ENCODE measurements around the gene ASAP2. TPM values are rescaled to one million over a fixed set of nuclear protein-coding genes. Genes with fewer than 3 reads are reported as not detected.

The ASAP2 gene
- polyA plus RNA-seq, 3 donors: 0.08 to 1.1 (median 0.20) TPM

- H3K27ac Mint-ChIP-seq: no peak overlapping the region
- no peaks in the 10 kb centered on the region for H4K20me1 ChIP-seq (ENCODE audit: insufficient read depth, low read length)
- no peak overlapping the region for H3K4me3 ChIP-seq (replicated peaks in 1 of 3; ENCODE audit: low read depth in 2 of 3, low read length in 3 of 3)
- peaks cover 0 to 4% (median 1%) of the 10 kb centered on the region in 3 donors for H3K27me3 Mint-ChIP-seq (ENCODE audit: low read depth in 3 of 3)
- H3K27me3 ChIP-seq (ENCODE audit: control insufficient read depth in 2 of 2, insufficient read depth in 2 of 2, low read length in 2 of 2): no peaks in the 10 kb centered on the region
- H3K27ac ChIP-seq (ENCODE audit: low read depth in 1 of 2, low read length in 2 of 2): no peak overlapping the region
- H3K36me3 Mint-ChIP-seq: peaks cover 0 to under 1% of the 10 kb centered on the region in 2 donors
- H3K9ac ChIP-seq (ENCODE audit: insufficient read depth, low read length, poor library complexity, severe bottlenecking): no peak overlapping the region
- no peaks in the 10 kb centered on the region for H3K79me2 ChIP-seq (ENCODE audit: insufficient read depth, low read length)
- intact Hi-C loops (cut with micrococcal nuclease): no loop called here
- DNase-seq: no peak
- TF ChIP-seq CTCF (IDR thresholded peaks at IDR 0.05): no peak
- H2AFZ ChIP-seq (ENCODE audit: insufficient read depth, low read depth, low read length, poor library complexity, severe bottlenecking): no peak overlapping the region
- 100% methylated on average over 6 of the region's 9 CpGs for WGBS (ENCODE audit: insufficient coverage)
- no peak overlapping the region for H3K4me2 ChIP-seq (replicated peaks; ENCODE audit: extremely low read depth, low read length, poor library complexity, severe bottlenecking)
- H3K4me1 ChIP-seq (ENCODE audit: control insufficient read depth in 1 of 2, insufficient read depth in 2 of 2, low read length in 2 of 2): peaks cover under 1 to 9% of the 10 kb centered on the region in 2 donors
- H3K9me3 ChIP-seq (replicated peaks in 1 of 2; ENCODE audit: control insufficient read depth in 1 of 2, insufficient read depth in 1 of 2, low read length in 2 of 2): no peaks in the 10 kb centered on the region
- H3K4me3 Mint-ChIP-seq: no peak overlapping the region
- H3K36me3 ChIP-seq (replicated peaks in 1 of 2; ENCODE audit: control insufficient read depth in 1 of 2, insufficient read depth in 2 of 2, low read length in 2 of 2): no peaks in the 10 kb centered on the region
- peaks cover 0 to 3% (median 0%) of the 10 kb centered on the region in 7 donors for H3K9me3 Mint-ChIP-seq
- H3K4me1 Mint-ChIP-seq: peaks cover 8% of the 10 kb centered on the region
Measured at GRCh38 chr2:9222239-9222892, 15.8 kb downstream of the ASAP2 start.

- no peak for TF ChIP-seq CTCF (IDR thresholded peaks at IDR 0.05)
- Histone ChIP-seq H2AFZ (ENCODE audit: insufficient read depth, low read depth, low read length, poor library complexity, severe bottlenecking) (no peak overlapping the region), H4K20me1 (ENCODE audit: insufficient read depth, low read length) (no peaks in the 10 kb centered on the region), H3K9ac (ENCODE audit: insufficient read depth, low read length, poor library complexity, severe bottlenecking) (no peak overlapping the region), H3K4me1 (ENCODE audit: control insufficient read depth in 1 of 2, insufficient read depth in 2 of 2, low read length in 2 of 2) (peaks cover 0 to 10% of the 10 kb centered on the region in 2 donors), H3K36me3 (replicated peaks in 1 of 2; ENCODE audit: control insufficient read depth in 1 of 2, insufficient read depth in 2 of 2, low read length in 2 of 2) (no peaks in the 10 kb centered on the region), H3K27me3 (ENCODE audit: control insufficient read depth in 2 of 2, insufficient read depth in 2 of 2, low read length in 2 of 2) (no peaks in the 10 kb centered on the region), H3K4me2 (replicated peaks; ENCODE audit: extremely low read depth, low read length, poor library complexity, severe bottlenecking) (no peak overlapping the region), H3K9me3 (replicated peaks in 1 of 2; ENCODE audit: control insufficient read depth in 1 of 2, insufficient read depth in 1 of 2, low read length in 2 of 2) (no peaks in the 10 kb centered on the region), H3K4me3 (replicated peaks in 1 of 3; ENCODE audit: low read depth in 2 of 3, low read length in 3 of 3) (no peak overlapping the region), H3K27ac (ENCODE audit: low read depth in 1 of 2, low read length in 2 of 2) (no peak overlapping the region), H3K79me2 (ENCODE audit: insufficient read depth, low read length) (no peaks in the 10 kb centered on the region)
- H3K4me1 Mint-ChIP-seq: peaks cover 8% of the 10 kb centered on the region
- peaks cover 0 to 3% (median 0%) of the 10 kb centered on the region in 7 donors for H3K9me3 Mint-ChIP-seq
- WGBS (ENCODE audit: insufficient coverage): no CpG with 5 or more reads among the region's 2 CpGs
- H3K4me3 Mint-ChIP-seq: no peak overlapping the region
- no peak for DNase-seq
- H3K27me3 Mint-ChIP-seq (ENCODE audit: low read depth in 3 of 3): peaks cover 0 to 4% (median 1%) of the 10 kb centered on the region in 3 donors
- intact Hi-C loops (cut with micrococcal nuclease): no loop called here
- H3K36me3 Mint-ChIP-seq: no peaks in the 10 kb centered on the region
- peak overlapping the region in 1 of 7 donors; percentile 69 for H3K27ac Mint-ChIP-seq
Measured at GRCh38 chr2:9222893-9223287, 16.3 kb downstream of the ASAP2 start.

Data from CD14-positive monocyte (primary cell).